Measurements from ENCODE around the gene C9. TPM values are rescaled to one million over a fixed set of nuclear protein-coding genes. Genes with fewer than 3 reads are reported as not detected.

The C9 gene
- total RNA-seq, 2 donors from 2014 or later, result 0.57 TPM; not detected in 1

GRCh38 chr5:39314591-39314990 is 49.7 kb downstream of the C9 start:
- Histone ChIP-seq H3K4me1 (no peaks in the 10 kb centered on the region), H3K27me3 (no peaks in the 10 kb centered on the region), H3K36me3 (no peaks in the 10 kb centered on the region), H3K9ac (ENCODE audit: low read depth in 2 of 2, low read length in 2 of 2) (no peak overlapping the region), H3K9me3 (no peaks in the 10 kb centered on the region), H3K4me3 (no peak overlapping the region), H3K27ac (no peak overlapping the region)
- TF ChIP-seq CTCF (IDR thresholded peaks at IDR 0.05), result no peak
- intact Hi-C loops (cut with DNase I), result no loop called here
- DNase-seq, result no peak

GRCh38 chr5:39309534-39309933 is 54.8 kb downstream of the C9 start:
- no peaks in the 10 kb centered on the region for H3K9me3 ChIP-seq
- no peak for TF ChIP-seq CTCF (IDR thresholded peaks at IDR 0.05)
- no peaks in the 10 kb centered on the region for H3K36me3 ChIP-seq
- no peak for DNase-seq
- H3K4me1 ChIP-seq, result no peaks in the 10 kb centered on the region
- intact Hi-C loops (cut with DNase I), result no loop called here
- no peak overlapping the region for H3K4me3 ChIP-seq
- H3K9ac ChIP-seq (ENCODE audit: low read depth in 2 of 2, low read length in 2 of 2), result no peak overlapping the region
- H3K27ac ChIP-seq, result no peak overlapping the region
- no peaks in the 10 kb centered on the region for H3K27me3 ChIP-seq

DNA sequence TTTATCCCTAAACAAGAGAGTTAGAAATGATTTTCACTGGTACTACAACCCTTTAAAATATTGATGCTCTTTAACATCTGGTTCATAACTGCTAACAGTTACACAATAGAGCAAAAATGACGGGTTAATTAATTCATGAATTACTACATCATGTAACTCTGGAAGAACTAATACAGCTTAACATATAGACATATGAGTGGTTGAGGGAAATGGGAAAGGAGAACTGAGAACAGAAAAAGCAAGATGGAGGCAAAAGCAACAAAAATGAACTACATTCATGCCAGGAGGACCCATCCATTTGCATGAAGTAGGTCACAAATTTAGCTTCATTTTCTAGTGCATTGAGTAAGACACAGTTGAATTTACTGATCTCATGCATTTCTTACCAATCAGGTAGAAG is 61.8 kb downstream of the C9 start:
- Histone ChIP-seq H3K27ac (no peak overlapping the region), H3K36me3 (no peaks in the 10 kb centered on the region), H3K27me3 (no peaks in the 10 kb centered on the region), H3K9ac (ENCODE audit: low read depth in 2 of 2, low read length in 2 of 2) (no peak overlapping the region), H3K4me1 (no peaks in the 10 kb centered on the region), H3K4me3 (no peak overlapping the region), H3K9me3 (no peaks in the 10 kb centered on the region)
- no peak for TF ChIP-seq CTCF (IDR thresholded peaks at IDR 0.05)
- intact Hi-C loops (cut with DNase I), result no loop called here
- no peak for DNase-seq

- no peaks in the 10 kb centered on the region for H3K36me3 ChIP-seq
- intact Hi-C loops (cut with DNase I), result no loop called here
- H3K4me1 ChIP-seq, result no peaks in the 10 kb centered on the region
- no peak for TF ChIP-seq CTCF (IDR thresholded peaks at IDR 0.05)
- no peak overlapping the region for H3K4me3 ChIP-seq
- no peak overlapping the region for H3K9ac ChIP-seq (ENCODE audit: low read depth in 2 of 2, low read length in 2 of 2)
- DNase-seq, result no peak
- H3K27ac ChIP-seq, result no peak overlapping the region
- no peaks in the 10 kb centered on the region for H3K9me3 ChIP-seq
- H3K27me3 ChIP-seq, result no peaks in the 10 kb centered on the region
These were observed 62.9 kb downstream of the C9 start for GRCh38 chr5:39301406-39301805.

- TF ChIP-seq CTCF (IDR thresholded peaks at IDR 0.05), result no peak
- intact Hi-C loops (cut with DNase I), result no loop called here
- Histone ChIP-seq H3K36me3 (no peaks in the 10 kb centered on the region), H3K27me3 (no peaks in the 10 kb centered on the region), H3K4me1 (no peaks in the 10 kb centered on the region), H3K9me3 (no peaks in the 10 kb centered on the region), H3K27ac (no peak overlapping the region), H3K4me3 (no peak overlapping the region), H3K9ac (ENCODE audit: low read depth in 2 of 2, low read length in 2 of 2) (no peak overlapping the region)
- DNase-seq, result no peak
These were observed 64.3 kb downstream of the C9 start for GRCh38 chr5:39299962-39300361.

GRCh38 chr5:39294736-39295135 is 69.6 kb downstream of the C9 start:
- TF ChIP-seq CTCF (IDR thresholded peaks at IDR 0.05), result no peak
- Histone ChIP-seq H3K36me3 (no peaks in the 10 kb centered on the region), H3K4me1 (no peaks in the 10 kb centered on the region), H3K9ac (ENCODE audit: low read depth in 2 of 2, low read length in 2 of 2) (no peak overlapping the region), H3K4me3 (no peak overlapping the region), H3K27me3 (no peaks in the 10 kb centered on the region), H3K9me3 (no peaks in the 10 kb centered on the region), H3K27ac (no peak overlapping the region)
- intact Hi-C loops (cut with DNase I), result no loop called here
- DNase-seq, result no peak
